Progenitor cell of endocrine pancreas (in vitro differentiated cells): ENCODE measurements around the gene LIN7C. TPM values are rescaled to one million over a fixed set of nuclear protein-coding genes. Genes with fewer than 3 reads are reported as not detected.

Source experiments
- DNase-seq: peaks from one replicate; pipeline ENCODE4 v3.0.0; 2021; ENCODE audit warnings: low spot score; ENCODE audit not compliant: unreplicated experiment
- H3K27ac Mint-ChIP-seq: 2 replicates; pipeline ENCODE4 v1.8.0; 2021; ENCODE audit warnings: mild to moderate bottlenecking, moderate library complexity, mixed read lengths
- H3K27me3 Mint-ChIP-seq: 2 replicates; pipeline ENCODE4 v1.8.0; 2021; ENCODE audit warnings: mixed read lengths
- H3K36me3 Mint-ChIP-seq: 2 replicates; pipeline ENCODE4 v1.8.0; 2022; ENCODE audit warnings: mixed read lengths; ENCODE audit not compliant: insufficient read depth
- H3K4me1 Mint-ChIP-seq: 2 replicates; pipeline ENCODE4 v1.8.0; 2021; ENCODE audit warnings: low read depth, mixed read lengths
- H3K4me3 Mint-ChIP-seq: 2 replicates; pipeline ENCODE4 v1.8.0; 2021; ENCODE audit warnings: low read depth, mild to moderate bottlenecking, moderate library complexity, mixed read lengths
- H3K9me3 Mint-ChIP-seq: 2 replicates; pipeline ENCODE4 v1.8.0; 2021; ENCODE audit warnings: low read depth, mixed read lengths
- total RNA-seq: library from RNA; stranded (reverse); gene quantifications from 2 replicates; pipeline ENCODE4 v1.2.1, GENCODE V29; 2021
- TF ChIP-seq, protein P1 (sequence below): fragments of 200-600 bp; sonication (generic); IDR thresholded peaks from one replicate; pipeline ENCODE4 v1.5.0; 2021; ENCODE audit warnings: antibody characterized with exemption, mild to moderate bottlenecking; ENCODE audit not compliant: unreplicated experiment

LIN7C gene
- total RNA-seq, 1 donor from 2014 or later, result 38.2 TPM

DNA sequence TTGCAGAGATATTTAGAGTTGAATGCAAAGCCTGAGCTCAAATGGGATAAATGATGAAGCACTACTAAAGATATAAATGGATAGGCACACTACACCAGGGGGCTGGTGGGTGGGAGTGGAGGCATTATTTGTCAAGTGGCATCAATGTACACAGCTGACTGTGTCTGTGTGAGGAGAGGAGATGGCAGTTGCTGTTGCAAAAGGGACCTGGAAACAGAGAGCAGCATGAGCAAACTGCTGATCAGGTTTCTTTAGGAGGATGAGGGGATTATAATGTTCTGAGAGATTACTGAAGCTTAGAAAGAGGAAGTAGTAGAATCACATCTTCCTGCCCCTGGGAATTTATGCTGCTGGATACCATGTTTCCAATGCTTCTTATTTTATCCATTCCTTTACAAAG lies 39.4 kb upstream of the LIN7C start:
- no peaks in the 10 kb centered on the region for H3K27me3 Mint-ChIP-seq
- no peak overlapping the region for H3K4me3 Mint-ChIP-seq
- no peak overlapping the region for H3K27ac Mint-ChIP-seq
- no peaks in the 10 kb centered on the region for H3K36me3 Mint-ChIP-seq
- TF ChIP-seq, protein P1, sequence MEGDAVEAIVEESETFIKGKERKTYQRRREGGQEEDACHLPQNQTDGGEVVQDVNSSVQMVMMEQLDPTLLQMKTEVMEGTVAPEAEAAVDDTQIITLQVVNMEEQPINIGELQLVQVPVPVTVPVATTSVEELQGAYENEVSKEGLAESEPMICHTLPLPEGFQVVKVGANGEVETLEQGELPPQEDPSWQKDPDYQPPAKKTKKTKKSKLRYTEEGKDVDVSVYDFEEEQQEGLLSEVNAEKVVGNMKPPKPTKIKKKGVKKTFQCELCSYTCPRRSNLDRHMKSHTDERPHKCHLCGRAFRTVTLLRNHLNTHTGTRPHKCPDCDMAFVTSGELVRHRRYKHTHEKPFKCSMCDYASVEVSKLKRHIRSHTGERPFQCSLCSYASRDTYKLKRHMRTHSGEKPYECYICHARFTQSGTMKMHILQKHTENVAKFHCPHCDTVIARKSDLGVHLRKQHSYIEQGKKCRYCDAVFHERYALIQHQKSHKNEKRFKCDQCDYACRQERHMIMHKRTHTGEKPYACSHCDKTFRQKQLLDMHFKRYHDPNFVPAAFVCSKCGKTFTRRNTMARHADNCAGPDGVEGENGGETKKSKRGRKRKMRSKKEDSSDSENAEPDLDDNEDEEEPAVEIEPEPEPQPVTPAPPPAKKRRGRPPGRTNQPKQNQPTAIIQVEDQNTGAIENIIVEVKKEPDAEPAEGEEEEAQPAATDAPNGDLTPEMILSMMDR, result no peak
- H3K4me1 Mint-ChIP-seq, result peaks cover 3% of the 10 kb centered on the region
- no peak for DNase-seq
- no peaks in the 10 kb centered on the region for H3K9me3 Mint-ChIP-seq

DNA sequence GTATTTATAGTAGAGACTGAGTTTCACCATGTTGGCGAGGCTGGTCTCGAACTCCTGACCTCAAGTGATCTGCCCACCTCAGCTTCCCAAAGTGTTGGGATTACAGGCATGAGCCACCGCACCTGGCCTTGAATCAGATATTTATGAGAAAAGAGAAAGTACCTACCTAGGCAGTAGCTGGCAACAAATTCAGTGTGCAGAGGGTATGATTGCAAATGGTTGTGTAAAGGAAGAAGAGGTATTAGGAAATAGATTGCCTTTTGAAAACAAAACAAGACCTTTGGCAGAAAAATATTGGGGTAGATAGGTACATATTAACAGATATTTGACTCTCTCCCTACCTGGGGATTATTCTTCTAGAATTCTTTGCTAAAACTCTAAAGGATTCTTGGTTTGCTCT lies 38.5 kb upstream of the LIN7C start:
- no peak overlapping the region for H3K4me3 Mint-ChIP-seq
- H3K36me3 Mint-ChIP-seq, result no peaks in the 10 kb centered on the region
- H3K27me3 Mint-ChIP-seq, result no peaks in the 10 kb centered on the region
- TF ChIP-seq, protein P1, result no peak
- H3K27ac Mint-ChIP-seq, result no peak overlapping the region
- no peaks in the 10 kb centered on the region for H3K9me3 Mint-ChIP-seq
- no peak for DNase-seq
- peaks cover 3% of the 10 kb centered on the region for H3K4me1 Mint-ChIP-seq

DNA sequence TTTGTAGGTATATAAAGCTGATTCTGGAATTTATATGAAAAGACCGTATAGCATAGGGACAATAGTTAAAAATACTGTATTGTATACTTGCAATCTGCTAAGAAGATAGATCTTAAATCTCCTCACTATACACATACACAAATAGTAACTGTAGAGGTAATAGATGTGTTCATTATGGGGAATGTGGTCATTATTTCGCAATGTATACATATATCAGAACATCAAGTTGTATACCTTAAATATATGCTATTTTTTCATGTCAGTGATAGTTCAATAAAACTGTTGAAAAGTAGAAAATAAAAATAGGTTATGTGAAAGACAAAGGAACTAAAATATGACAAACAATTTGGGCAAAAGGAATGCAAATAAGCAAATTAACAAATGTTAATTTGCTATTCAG lies 35.2 kb upstream of the LIN7C start:
- Mint-ChIP-seq H3K4me3 (no peak overlapping the region), H3K27me3 (no peaks in the 10 kb centered on the region), H3K27ac (no peak overlapping the region), H3K4me1 (peaks cover 1% of the 10 kb centered on the region), H3K36me3 (no peaks in the 10 kb centered on the region), H3K9me3 (no peaks in the 10 kb centered on the region)
- no peak for DNase-seq
- TF ChIP-seq, protein P1, result no peak

DNA sequence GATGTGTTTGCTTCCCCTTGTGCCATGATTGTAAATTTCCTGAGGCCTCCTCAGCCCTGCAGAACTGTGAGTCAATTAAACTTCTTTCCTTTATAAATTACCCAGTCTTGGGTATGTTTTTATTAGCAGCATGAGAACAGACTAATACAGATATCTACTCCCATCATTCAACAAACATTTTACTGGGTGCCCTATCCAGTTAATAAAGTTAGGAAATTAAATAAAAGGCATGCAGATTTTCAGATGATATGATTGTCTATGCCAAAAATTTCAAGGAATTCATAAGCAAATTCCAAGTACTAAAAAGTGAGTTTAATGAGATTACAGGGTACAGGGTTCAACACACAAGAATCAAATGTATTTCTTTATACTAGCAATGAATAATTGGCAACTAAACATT lies 33.5 kb upstream of the LIN7C start:
- DNase-seq, result no peak
- Mint-ChIP-seq H3K36me3 (no peaks in the 10 kb centered on the region), H3K27ac (no peak overlapping the region), H3K27me3 (no peaks in the 10 kb centered on the region), H3K4me3 (no peak overlapping the region), H3K9me3 (no peaks in the 10 kb centered on the region), H3K4me1 (peaks cover 1% of the 10 kb centered on the region)
- TF ChIP-seq, protein P1, result no peak

DNA sequence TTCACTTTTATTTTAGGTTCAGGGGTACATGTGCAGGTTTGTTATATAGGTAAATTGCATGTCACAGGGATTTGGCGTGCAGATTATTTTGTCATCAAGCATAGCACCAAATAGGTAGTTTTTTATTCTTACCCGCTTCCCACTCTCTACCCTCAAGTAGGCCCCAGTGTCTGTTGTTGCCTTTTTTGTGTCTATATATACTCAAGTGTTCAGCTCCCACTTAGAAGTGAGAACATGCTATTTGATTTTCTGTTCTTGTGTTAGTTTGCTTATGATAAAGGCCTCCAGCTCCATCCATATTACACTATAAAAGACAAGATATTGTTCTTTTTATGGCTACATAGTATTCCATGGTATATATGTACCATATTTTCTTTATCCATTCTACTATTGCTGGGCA lies 28.5 kb upstream of the LIN7C start:
- H3K4me3 Mint-ChIP-seq, result no peak overlapping the region
- DNase-seq, result no peak
- TF ChIP-seq, protein P1, result no peak

More for the DNA sequence above, 28.5 kb upstream of the LIN7C start:
- Mint-ChIP-seq H3K9me3 (no peaks in the 10 kb centered on the region), H3K27me3 (no peaks in the 10 kb centered on the region), H3K27ac (no peak overlapping the region), H3K4me1 (peaks cover 1% of the 10 kb centered on the region), H3K36me3 (no peaks in the 10 kb centered on the region)
